K562 (cell line): Measurements from ENCODE around the gene CD151. TPM values are rescaled to one million over a fixed set of nuclear protein-coding genes. Genes with fewer than 3 reads are reported as not detected.
A peak's percentile ranks its signal among the peaks of the same experiment; 100 is the strongest.

Experiments used
- ATAC-seq: fragments of 200-7000 bp; cut with Tn5 transposase; 3 replicates; pipeline ENCODE4 v1.9.1; 2020; ENCODE audit warnings: moderate library complexity
- BruUV-seq: library from RNA; stranded (reverse); fragments of 400-500 nt; replicated peaks from 2 replicates; lab custom pipeline; 2021; lab: Mats Ljungman, UMichigan
- CTCF ChIA-PET: fragments of 300-600 bp; formaldehyde crosslinking; extraction: SDS; loops from one replicate; lab custom pipeline; 2021; ENCODE audit warnings: low intra/inter-chr PET ratio; lab: Yijun Ruan, JAX
- POLR2A ChIA-PET: fragments of 300-600, 350-650 bp; sonication (Branson Sonifier 250); formaldehyde crosslinking; extraction: SDS; loops from one replicate; lab custom pipeline; 2021; ENCODE audit warnings: antibody characterized with exemption, inconsistent platforms; lab: Yijun Ruan, JAX
- DNase-seq, 4 experiments: peaks; one replicate each; pipeline versions ENCODE4 v3.0.0 to v3.0.0-alpha.2; 2011 to 2018; ENCODE audit warnings: low spot score in 3 of 4, mixed read lengths in 3 of 4; ENCODE audit errors: extremely low read depth in 1 of 4
- FAIRE-seq: peaks from 2 replicates; lab custom pipeline; 2011; peaks lifted over from hg19 to GRCh38; lab: Jason Lieb, UNC
- H2AFZ ChIP-seq: 2 replicates; pipeline ENCODE4 v1.6.0; 2011; ENCODE audit warnings: low read depth, low read length, control low read depth, inconsistent platforms
- H3K27ac ChIP-seq: fragments of 200-600 bp; 3 replicates; pipeline ENCODE4 v1.8.0; 2011; ENCODE audit warnings: low read depth, mild to moderate bottlenecking, control low read depth, inconsistent platforms, low read length, moderate library complexity, mixed read lengths; ENCODE audit errors: extremely low read depth
- H3K27me3 ChIP-seq, 2 experiments: fragments of 300-600 bp in 1 of 2; 2 replicates in 1 of 2; 3 replicates in 1 of 2; pipeline versions ENCODE4 v1.6.0 to v1.8.0; 2011; ENCODE audit warnings: inconsistent platforms in 2 of 2, low read length in 2 of 2, mild to moderate bottlenecking in 1 of 2, mixed read lengths in 1 of 2, moderate library complexity in 1 of 2; ENCODE audit not compliant: control insufficient read depth in 2 of 2, insufficient read depth in 2 of 2
- H3K36me3 ChIP-seq: fragments of 300-600 bp; 3 replicates; pipeline ENCODE4 v1.8.0; 2011; ENCODE audit warnings: mild to moderate bottlenecking, low read length, inconsistent platforms; ENCODE audit not compliant: control insufficient read depth, insufficient read depth
- H3K4me1 ChIP-seq, 2 experiments: fragments of 200-600 bp in 1 of 2; replicated peaks in 1 of 2; 2 replicates in 1 of 2; 3 replicates in 1 of 2; pipeline versions ENCODE4 v1.5.1 to v1.8.0; 2011; ENCODE audit warnings: inconsistent platforms in 2 of 2, low read length in 2 of 2, mild to moderate bottlenecking in 1 of 2, mixed read lengths in 1 of 2, moderate library complexity in 1 of 2; ENCODE audit not compliant: control insufficient read depth in 2 of 2, insufficient read depth in 2 of 2
- H3K4me2 ChIP-seq: 2 replicates; pipeline ENCODE4 v1.6.1; 2011; ENCODE audit warnings: low read length, control low read depth, inconsistent platforms, mixed read lengths; ENCODE audit not compliant: insufficient read depth
- H3K4me3 ChIP-seq: fragments of 200-600 bp; sonication (generic), shearing (Covaris generic); 2 replicates; pipeline ENCODE4 v1.5.1; 2016; ENCODE audit warnings: control low read depth, inconsistent platforms
- H3K79me2 ChIP-seq: fragments of 200-600 bp; 3 replicates; pipeline ENCODE4 v1.8.0; 2011; ENCODE audit warnings: low read length, inconsistent platforms; ENCODE audit not compliant: control insufficient read depth, insufficient read depth
- H3K9ac ChIP-seq, 2 experiments: 2 replicates each; pipeline versions ENCODE4 v1.6.0 to v1.6.1; 2011; ENCODE audit warnings: low read depth in 2 of 2, low read length in 2 of 2, control low read depth in 1 of 2, inconsistent platforms in 1 of 2, mild to moderate bottlenecking in 1 of 2, mixed read lengths in 1 of 2; ENCODE audit not compliant: insufficient read depth in 1 of 2
- H3K9me1 ChIP-seq: one replicate; pipeline ENCODE4 v1.6.0; 2011; ENCODE audit warnings: inconsistent platforms, mild to moderate bottlenecking, low read length, moderate library complexity; ENCODE audit not compliant: control insufficient read depth, insufficient read depth
- H3K9me3 ChIP-seq: replicated peaks from 2 replicates; pipeline ENCODE4 v1.5.1; 2011; ENCODE audit warnings: low read depth, low read length, inconsistent platforms; ENCODE audit not compliant: control insufficient read depth, insufficient read depth
- H4K20me1 ChIP-seq: replicated peaks from 2 replicates; pipeline ENCODE4 v1.6.1; 2011; ENCODE audit warnings: low read length, inconsistent platforms, mixed read lengths; ENCODE audit not compliant: control insufficient read depth, insufficient read depth
- FIP1L1 ChIP-seq: fragments of 200-400 bp; formaldehyde crosslinking; IDR thresholded peaks from 2 replicates; pipeline ENCODE4 v1.6.1; 2018; ENCODE audit warnings: mild to moderate bottlenecking, low read depth, low read length; ENCODE audit not compliant: poor library complexity, severe bottlenecking
- HNRNPL ChIP-seq: fragments of 200-400 bp; formaldehyde crosslinking; IDR thresholded peaks from 2 replicates; pipeline ENCODE4 v1.6.1; 2017; ENCODE audit warnings: low read depth, mild to moderate bottlenecking, low read length
- POLR2AphosphoS5 ChIP-seq: IDR thresholded peaks from 2 replicates; pipeline ENCODE4 v1.6.1; 2011; ENCODE audit warnings: mild to moderate bottlenecking, low read depth, low read length, moderate library complexity; ENCODE audit not compliant: control insufficient read depth, insufficient read depth
- POLR2G ChIP-seq: fragments of 200-400 bp; formaldehyde crosslinking; IDR thresholded peaks from 2 replicates; pipeline ENCODE4 v1.6.1; 2017; ENCODE audit warnings: low read depth, mild to moderate bottlenecking, antibody characterized with exemption, low read length, moderate library complexity
- RBM25 ChIP-seq: fragments of 200-400 bp; formaldehyde crosslinking; IDR thresholded peaks from 2 replicates; pipeline ENCODE4 v1.6.1; 2018; ENCODE audit warnings: low read length, low read depth, moderate library complexity; ENCODE audit not compliant: severe bottlenecking
- ZBTB7A ChIP-seq: IDR thresholded peaks from 2 replicates; pipeline ENCODE4 v1.6.1; 2011; ENCODE audit warnings: low read depth, mild to moderate bottlenecking, low read length, moderate library complexity, borderline replicate concordance; ENCODE audit not compliant: control insufficient read depth
- ZNF274 ChIP-seq: IDR thresholded peaks from 2 replicates; pipeline ENCODE4 v1.6.1; 2011; ENCODE audit warnings: low read depth, mild to moderate bottlenecking, low read length, moderate library complexity, borderline replicate concordance
- ZNF347 ChIP-seq: fragments of 450-650 bp; formaldehyde crosslinking; IDR thresholded peaks from 2 replicates; pipeline ENCODE4 v1.4.0; 2020; ENCODE audit warnings: low read depth, mild to moderate bottlenecking, moderate library complexity
- WGBS: fragments of 100-300 bp; shearing (Covaris generic); methylation state at CpG from one replicate; pipeline ENCODE4 v1.1.6; 2016; ENCODE audit warnings: low coverage, mixed read lengths; ENCODE audit not compliant: insufficient coverage; ENCODE audit errors: missing lambda C conversion rate; 5-methylcytosine and 5-hydroxymethylcytosine counted together
- in situ Hi-C: fragments of 300-500 bp; cut with MboI; formaldehyde crosslinking; loops from 4 replicates; pipeline ENCODE4 v1.15.0; 2018; ENCODE audit warnings: inconsistent platforms, mixed read lengths
- intact Hi-C: fragments of 100-400 bp; cut with micrococcal nuclease; formaldehyde crosslinking; loops from 2 replicates; pipeline ENCODE4 v1.14.2; 2022
- polyA plus RNA-seq, 8 experiments: library from polyadenylated mRNA; depleted of rRNA in 4 of 8; stranded (reverse) in 5 of 8; unstranded in 3 of 8; fragments of >200 nt; fragmentation: Nextera tagmentation in 2 of 8; fragmentation: Illumina TruSeq in 1 of 8; extraction: Ambion mirVana in 2 of 8; extraction: Trizol in 1 of 8; gene quantifications; 2 replicates each; pipeline versions ENCODE4 v1.2.1 to v1.2.3, GENCODE V29; 2011 to 2014; ENCODE audit warnings: inconsistent platforms in 1 of 8, missing spikeins in 1 of 8
- total RNA-seq, 7 experiments: library from RNA; depleted of rRNA in 6 of 7; stranded (reverse); fragments of >200 nt in 6 of 7; fragmentation: Illumina TruSeq in 2 of 7; extraction: Trizol in 2 of 7; gene quantifications; 2 replicates each; pipeline versions ENCODE4 v1.2.1 to v1.2.3, GENCODE V29; 2011 to 2021; ENCODE audit warnings: low replicate concordance in 1 of 7
- TF ChIP-seq, protein P1 (sequence below): fragments of 450-650 bp; IDR thresholded peaks from 2 replicates; pipeline ENCODE4 v1.6.1; 2016; ENCODE audit warnings: borderline replicate concordance
- TF ChIP-seq, protein P2 (sequence below), 2 experiments: fragments of 450-650 bp; conservative IDR thresholded peaks; 2 replicates each; pipeline ENCODE4 v1.6.1; 2017; ENCODE audit warnings: mild to moderate bottlenecking in 2 of 2, moderate library complexity in 2 of 2
- TF ChIP-seq, protein P3 (sequence below): sonication (generic); formaldehyde crosslinking; IDR thresholded peaks from 2 replicates; pipeline ENCODE4 v1.8.1; 2023; ENCODE audit warnings: mild to moderate bottlenecking, missing genetic modification reagents

The CD151 gene
- total and polyA plus RNA-seq, 9 of the 15 experiments (the other 6 are each of a cell fraction or from before 2014, with no cell fraction given): 2.3 to 187 (median 140) TPM

DNA sequence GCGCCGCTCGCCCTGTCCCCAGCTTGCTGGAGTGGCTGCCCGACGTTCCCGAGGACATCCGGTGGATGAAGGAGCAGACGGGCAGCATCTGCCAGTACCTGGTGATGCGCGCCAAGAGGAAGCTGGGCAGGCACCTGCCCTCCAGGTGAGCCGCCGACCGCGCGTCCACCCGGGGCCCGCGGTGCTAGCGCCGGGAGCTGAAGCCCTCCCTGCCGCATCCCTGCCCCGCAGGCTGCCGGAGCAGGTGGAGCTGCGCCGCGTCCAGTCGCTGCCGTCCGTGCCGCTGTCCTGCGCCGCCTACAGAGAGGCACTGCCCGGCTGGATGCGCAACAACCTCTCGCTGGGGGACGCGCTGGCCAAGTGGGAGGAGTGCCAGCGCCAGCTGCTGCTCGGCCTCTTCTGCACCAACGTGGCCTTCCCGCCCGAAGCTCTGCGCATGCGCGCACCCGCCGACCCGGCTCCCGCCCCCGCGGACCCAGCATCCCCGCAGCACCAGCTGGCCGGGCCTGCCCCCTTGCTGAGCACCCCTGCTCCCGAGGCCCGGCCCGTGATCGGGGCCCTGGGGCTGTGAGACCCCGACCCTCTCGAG, 8.4 kb upstream of the CD151 start:
- H3K9ac ChIP-seq: no peak overlapping the region
- BruUV-seq: no TSS peak
- no peak overlapping the region for H3K4me2 ChIP-seq
- peaks cover 13% of the 10 kb centered on the region for H4K20me1 ChIP-seq
- H3K27ac ChIP-seq: no peak overlapping the region
- peaks cover 28% of the 10 kb centered on the region for H3K79me2 ChIP-seq
- ATAC-seq (no peak), DNase-seq (no peak), FAIRE-seq (no peak)
- no peak overlapping the region for H2AFZ ChIP-seq
- peak; percentile 60; the same call in 1 of the 2 replicates for TF ChIP-seq POLR2G
- TF ChIP-seq ZNF347 (CRISPR knock-in tag): no peak
- peak; percentile 57; the same call in 1 of the 2 replicates for TF ChIP-seq HNRNPL
- TF ChIP-seq, protein P1, sequence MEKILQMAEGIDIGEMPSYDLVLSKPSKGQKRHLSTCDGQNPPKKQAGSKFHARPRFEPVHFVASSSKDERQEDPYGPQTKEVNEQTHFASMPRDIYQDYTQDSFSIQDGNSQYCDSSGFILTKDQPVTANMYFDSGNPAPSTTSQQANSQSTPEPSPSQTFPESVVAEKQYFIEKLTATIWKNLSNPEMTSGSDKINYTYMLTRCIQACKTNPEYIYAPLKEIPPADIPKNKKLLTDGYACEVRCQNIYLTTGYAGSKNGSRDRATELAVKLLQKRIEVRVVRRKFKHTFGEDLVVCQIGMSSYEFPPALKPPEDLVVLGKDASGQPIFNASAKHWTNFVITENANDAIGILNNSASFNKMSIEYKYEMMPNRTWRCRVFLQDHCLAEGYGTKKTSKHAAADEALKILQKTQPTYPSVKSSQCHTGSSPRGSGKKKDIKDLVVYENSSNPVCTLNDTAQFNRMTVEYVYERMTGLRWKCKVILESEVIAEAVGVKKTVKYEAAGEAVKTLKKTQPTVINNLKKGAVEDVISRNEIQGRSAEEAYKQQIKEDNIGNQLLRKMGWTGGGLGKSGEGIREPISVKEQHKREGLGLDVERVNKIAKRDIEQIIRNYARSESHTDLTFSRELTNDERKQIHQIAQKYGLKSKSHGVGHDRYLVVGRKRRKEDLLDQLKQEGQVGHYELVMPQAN: no peak
- TF ChIP-seq, protein P2, sequence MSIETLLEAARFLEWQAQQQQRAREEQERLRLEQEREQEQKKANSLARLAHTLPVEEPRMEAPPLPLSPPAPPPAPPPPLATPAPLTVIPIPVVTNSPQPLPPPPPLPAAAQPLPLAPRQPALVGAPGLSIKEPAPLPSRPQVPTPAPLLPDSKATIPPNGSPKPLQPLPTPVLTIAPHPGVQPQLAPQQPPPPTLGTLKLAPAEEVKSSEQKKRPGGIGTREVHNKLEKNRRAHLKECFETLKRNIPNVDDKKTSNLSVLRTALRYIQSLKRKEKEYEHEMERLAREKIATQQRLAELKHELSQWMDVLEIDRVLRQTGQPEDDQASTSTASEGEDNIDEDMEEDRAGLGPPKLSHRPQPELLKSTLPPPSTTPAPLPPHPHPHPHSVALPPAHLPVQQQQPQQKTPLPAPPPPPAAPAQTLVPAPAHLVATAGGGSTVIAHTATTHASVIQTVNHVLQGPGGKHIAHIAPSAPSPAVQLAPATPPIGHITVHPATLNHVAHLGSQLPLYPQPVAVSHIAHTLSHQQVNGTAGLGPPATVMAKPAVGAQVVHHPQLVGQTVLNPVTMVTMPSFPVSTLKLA (conservative IDR thresholded peaks at IDR 0.05): no peak
- TF ChIP-seq FIP1L1: peak; percentile 36
- no peak for TF ChIP-seq RBM25
- TF ChIP-seq ZNF274: no peak
- 0 out of 2 replicates have a peak, but pooled peaks have one; percentile 26 for TF ChIP-seq ZBTB7A
- TF ChIP-seq, protein P3, sequence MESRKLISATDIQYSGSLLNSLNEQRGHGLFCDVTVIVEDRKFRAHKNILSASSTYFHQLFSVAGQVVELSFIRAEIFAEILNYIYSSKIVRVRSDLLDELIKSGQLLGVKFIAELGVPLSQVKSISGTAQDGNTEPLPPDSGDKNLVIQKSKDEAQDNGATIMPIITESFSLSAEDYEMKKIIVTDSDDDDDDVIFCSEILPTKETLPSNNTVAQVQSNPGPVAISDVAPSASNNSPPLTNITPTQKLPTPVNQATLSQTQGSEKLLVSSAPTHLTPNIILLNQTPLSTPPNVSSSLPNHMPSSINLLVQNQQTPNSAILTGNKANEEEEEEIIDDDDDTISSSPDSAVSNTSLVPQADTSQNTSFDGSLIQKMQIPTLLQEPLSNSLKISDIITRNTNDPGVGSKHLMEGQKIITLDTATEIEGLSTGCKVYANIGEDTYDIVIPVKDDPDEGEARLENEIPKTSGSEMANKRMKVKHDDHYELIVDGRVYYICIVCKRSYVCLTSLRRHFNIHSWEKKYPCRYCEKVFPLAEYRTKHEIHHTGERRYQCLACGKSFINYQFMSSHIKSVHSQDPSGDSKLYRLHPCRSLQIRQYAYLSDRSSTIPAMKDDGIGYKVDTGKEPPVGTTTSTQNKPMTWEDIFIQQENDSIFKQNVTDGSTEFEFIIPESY (CRISPR knock-in tag): peak; percentile 91
- TF ChIP-seq POLR2AphosphoS5: no peak
- in situ Hi-C loops: no loop called here
- no peaks in the 10 kb centered on the region for H3K27me3 ChIP-seq
- no peaks in the 10 kb centered on the region for H3K9me3 ChIP-seq
- peaks cover 28 to 92% of the 10 kb centered on the region in 2 experiments for H3K4me1 ChIP-seq
- ChIA-PET POLR2A (interaction anchor here (0.6 to 1.9 kb wide), 5 partner anchors 8 to 33 kb away, joined by 3 to 6 read pairs (median 3); partner anchors contain the start of gene RPLP2), CTCF (no interaction called here)
- peaks cover 6% of the 10 kb centered on the region for H3K9me1 ChIP-seq
- H3K36me3 ChIP-seq: peaks cover 39% of the 10 kb centered on the region; the same call in 1 of the 3 replicates
- 97% methylated on average over 6 of the region's 59 CpGs for WGBS
- no peak overlapping the region for H3K4me3 ChIP-seq
- intact Hi-C loops: no loop called here
